ENCODE measurements around the gene SNAP23. TPM values are rescaled to one million over a fixed set of nuclear protein-coding genes. Genes with fewer than 3 reads are reported as not detected.

The SNAP23 gene
- total and polyA plus RNA-seq, 7 donors = 12.9 to 42.2 (median 21.9) TPM

- 1 to 2% (median 2%) methylated on average over 34 to 37 of the region's 37 CpGs for WGBS, 3 donors
- Histone ChIP-seq H3K27me3 (ENCODE audit: insufficient read depth in 3 of 3, low read length in 2 of 3) (peaks cover 0 to 5% (median 0%) of the 10 kb centered on the region in 3 donors), H3K27ac (peak overlapping the region; percentile 28), H3K4me3 (peak overlapping the region; percentile 64), H3K4me1 (peaks cover 13% of the 10 kb centered on the region), H3K36me3 (ENCODE audit: insufficient read depth in 1 of 2, low read depth in 1 of 2) (peaks cover 0 to 7% of the 10 kb centered on the region in 2 donors), H3K9me3 (no peaks in the 10 kb centered on the region)
- intact Hi-C loops (cut with DNase I) = loop anchor here in 1 of 2 donors (5.0 kb wide), 1 partner anchor 71 kb away; no protein-coding TSS in a partner anchor
- DNase-seq (peak; percentile 86 to 90), ATAC-seq (peak; percentile 86 to 93 (median 91))
- no peak for TF ChIP-seq CTCF (IDR thresholded peaks at IDR 0.05)
Measured at GRCh38 chr15:42581272-42581730, 85.9 kb downstream of the SNAP23 start.

Other genes starting within 250 kb of the SNAP23 start
- gene GANC, start 222.4 kb upstream of the SNAP23 start, total RNA-seq = 10 to 100 TPM; 20.3 to 37.7 (median 24.2) TPM
- 10 to 100 TPM in 1 of 3 donors, 1 to 10 TPM in 2; 4.9 to 11.4 (median 9.9) TPM for gene GANC, start 222.4 kb upstream of the SNAP23 start, polyA plus RNA-seq
- gene TMEM87A, start 222.2 kb upstream of the SNAP23 start, total RNA-seq = 10 to 100 TPM; 17.6 to 30.4 (median 26.2) TPM
- gene TMEM87A, start 222.2 kb upstream of the SNAP23 start, polyA plus RNA-seq = 10 to 100 TPM; 16.4 to 30.9 (median 22.0) TPM
- gene CAPN3, start 136.1 kb upstream of the SNAP23 start, total RNA-seq = 100 to 1,000 TPM; 216 to 413 (median 266) TPM
- gene CAPN3, start 136.1 kb upstream of the SNAP23 start, polyA plus RNA-seq = 100 to 1,000 TPM; 114 to 214 (median 154) TPM
- 100 to 1,000 TPM; 520 to 768 (median 704) TPM for gene ZNF106, start 4.5 kb upstream of the SNAP23 start, total RNA-seq
- 100 to 1,000 TPM in 2 of 3 donors, 10 to 100 TPM in 1; 76.1 to 617 (median 125) TPM for gene ZNF106, start 4.5 kb upstream of the SNAP23 start, polyA plus RNA-seq
- 10 to 100 TPM in 3 of 4 donors, 1 to 10 TPM in 1; 6.8 to 16.3 (median 10.8) TPM for gene LRRC57, start 53.2 kb downstream of the SNAP23 start, total RNA-seq
- 1 to 10 TPM; 3.7 to 8.3 (median 5.0) TPM for gene LRRC57, start 53.2 kb downstream of the SNAP23 start, polyA plus RNA-seq
- 10 to 100 TPM in 3 of 4 donors, 1 to 10 TPM in 1; 9.8 to 16.3 (median 12.3) TPM for gene HAUS2, start 53.2 kb downstream of the SNAP23 start, total RNA-seq
- 10 to 100 TPM in 1 of 3 donors, 1 to 10 TPM in 2; 9.1 to 17.3 (median 9.2) TPM for gene HAUS2, start 53.2 kb downstream of the SNAP23 start, polyA plus RNA-seq
- 1 to 10 TPM; 1.6 to 4.1 (median 2.0) TPM for gene STARD9, start 80.0 kb downstream of the SNAP23 start, total RNA-seq
- 1 to 10 TPM in 2 of 3 donors, under 1 TPM in 1; 0.65 to 1.7 (median 1.3) TPM for gene STARD9, start 80.0 kb downstream of the SNAP23 start, polyA plus RNA-seq
- 1 to 10 TPM; 3.7 to 7.9 (median 5.2) TPM for gene CDAN1, start 241.5 kb downstream of the SNAP23 start, total RNA-seq
- 1 to 10 TPM; 4.1 to 5.6 (median 4.8) TPM for gene CDAN1, start 241.5 kb downstream of the SNAP23 start, polyA plus RNA-seq